GM21825 (cell line): ENCODE measurements around the gene OVOL2.
A peak's percentile ranks its signal among the peaks of the same experiment; 100 is the strongest.
"Not testable (repeated sequence)": the region's sequence is repeated elsewhere in the genome, so short reads cannot be mapped to it uniquely, and the experiment has no call there.

ENCODE experiments used
- ATAC-seq: cut with Tn5 transposase; IDR thresholded peaks from one replicate; pipeline ENCODE4 v1.9.1; 2021; ENCODE audit warnings: mild to moderate bottlenecking, moderate library complexity; ENCODE audit not compliant: unreplicated experiment

OVOL2 gene

DNA sequence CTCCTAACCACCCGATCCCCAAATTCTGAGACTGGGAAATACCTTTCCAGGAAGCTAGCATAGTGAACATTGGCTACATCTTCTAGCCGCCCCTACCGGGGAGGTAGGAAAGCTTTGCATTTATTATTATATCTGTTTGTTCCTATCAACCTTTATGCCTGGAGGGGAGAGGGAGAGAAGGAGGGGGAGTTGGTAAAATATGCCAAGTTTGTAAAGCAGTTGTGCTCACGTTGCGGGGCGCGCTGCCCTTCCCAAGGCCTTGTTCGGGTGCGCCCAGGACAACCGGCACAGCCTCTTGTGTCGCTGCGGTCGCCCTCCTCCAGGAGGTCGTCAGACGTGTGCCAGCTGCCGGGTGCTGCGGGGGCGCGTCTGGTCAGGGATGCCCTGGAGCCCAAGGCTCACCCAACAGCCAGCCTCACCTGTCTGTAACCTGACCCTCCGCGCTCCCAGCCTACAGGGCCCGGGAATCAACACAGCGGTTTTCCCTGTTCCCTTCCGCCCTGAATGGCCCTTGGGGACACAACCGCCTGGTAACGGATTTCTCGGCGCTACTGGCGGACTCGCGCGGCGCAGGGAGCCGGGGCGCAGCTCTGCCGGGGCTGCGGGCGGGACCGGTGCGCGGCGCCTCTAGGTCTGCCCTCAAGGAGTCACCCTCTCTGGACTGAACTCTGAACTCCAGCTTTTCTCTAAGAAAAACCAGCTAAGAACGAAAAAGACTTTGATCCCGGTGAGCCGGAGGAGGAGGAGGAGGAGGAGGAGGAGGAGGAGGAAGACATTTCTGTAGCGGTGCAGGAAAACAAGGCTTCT, 1.1 kb upstream of the OVOL2 start:
- ATAC-seq, result no peak

DNA sequence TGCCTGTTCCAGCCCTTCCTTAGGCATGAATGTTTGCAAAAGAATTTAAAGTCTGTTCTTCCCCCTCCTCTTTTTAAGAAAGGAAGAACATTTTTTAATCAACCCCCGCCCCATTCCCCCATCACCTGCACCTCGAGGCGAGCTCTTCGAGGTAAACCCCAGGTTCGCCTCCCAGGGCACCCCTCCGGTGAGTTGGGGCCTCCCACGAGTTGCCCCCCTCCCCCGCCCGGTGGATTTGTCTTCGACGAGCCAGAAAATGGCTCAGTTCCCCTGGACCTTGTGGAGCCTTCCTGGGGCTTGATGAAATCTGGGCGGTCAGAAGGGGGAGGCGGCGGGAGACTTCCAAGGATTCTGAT, 256 bp upstream of the OVOL2 start:
- no peak for ATAC-seq

DNA sequence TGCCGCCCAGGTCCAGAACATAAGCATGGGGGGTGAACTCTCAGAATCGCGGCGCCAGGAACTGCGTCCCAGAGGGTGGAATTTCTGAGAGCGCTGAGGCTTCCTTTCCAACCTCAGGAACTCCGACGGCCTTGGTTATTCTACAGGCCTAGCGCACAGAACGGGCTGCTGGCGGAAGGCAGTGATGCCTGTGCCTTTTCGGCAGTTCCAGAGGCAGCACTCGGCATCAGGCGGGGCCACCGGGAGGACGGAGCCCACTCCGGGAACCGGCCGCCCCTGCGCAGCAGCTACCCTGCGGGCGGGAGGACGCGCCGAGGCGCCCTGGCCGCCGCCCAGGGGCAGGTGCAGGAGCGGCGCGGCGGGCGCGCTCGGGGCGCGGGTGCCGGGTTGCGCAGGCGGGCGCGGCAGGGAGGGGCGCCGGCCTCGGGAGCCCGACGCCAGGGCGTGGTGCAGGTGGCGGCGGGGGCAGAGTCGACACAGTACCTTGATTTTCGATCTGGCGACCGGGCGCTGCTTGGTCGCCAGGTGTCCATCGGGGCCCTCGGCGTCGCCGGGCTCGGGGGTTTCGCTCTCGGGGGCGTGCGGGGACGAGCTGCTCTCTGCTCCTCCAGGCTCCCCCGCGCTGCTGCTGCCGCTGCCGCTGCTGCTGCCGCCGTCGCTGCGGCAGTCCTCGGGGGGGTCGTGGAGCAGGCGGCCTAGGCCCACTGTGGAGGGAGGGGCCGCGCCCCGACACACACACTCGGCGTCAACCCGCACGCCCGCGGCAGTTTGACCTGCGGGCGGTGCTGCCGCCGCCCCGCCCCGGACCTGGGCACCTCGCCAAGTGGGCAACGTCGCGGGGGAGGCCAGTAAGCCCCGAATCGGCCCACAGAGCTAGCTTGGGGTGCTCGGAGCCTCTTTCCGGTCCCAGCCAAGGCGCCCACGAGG, 1.3 kb downstream of the OVOL2 start:
- no peak for ATAC-seq

DNA sequence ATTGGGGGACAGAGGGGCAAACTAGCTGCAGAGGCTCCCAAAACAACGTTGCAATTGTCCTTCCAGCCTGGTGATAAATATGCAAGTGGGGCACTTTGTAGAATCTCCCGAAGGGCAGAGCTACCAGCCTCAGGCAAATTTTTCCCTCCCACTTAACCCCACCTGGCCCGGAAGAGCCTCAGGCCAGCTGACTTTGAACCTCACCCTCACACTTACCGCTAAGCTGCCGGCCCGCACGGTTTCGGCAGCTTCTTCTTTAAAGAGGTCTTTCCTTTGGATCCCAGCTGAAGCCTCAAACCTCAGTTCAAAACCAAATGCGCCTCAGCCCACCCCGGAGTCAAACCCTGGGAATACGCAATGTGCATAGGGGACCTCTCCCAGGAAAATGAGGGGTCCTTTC, 2.5 kb downstream of the OVOL2 start:
- ATAC-seq, result no peak

DNA sequence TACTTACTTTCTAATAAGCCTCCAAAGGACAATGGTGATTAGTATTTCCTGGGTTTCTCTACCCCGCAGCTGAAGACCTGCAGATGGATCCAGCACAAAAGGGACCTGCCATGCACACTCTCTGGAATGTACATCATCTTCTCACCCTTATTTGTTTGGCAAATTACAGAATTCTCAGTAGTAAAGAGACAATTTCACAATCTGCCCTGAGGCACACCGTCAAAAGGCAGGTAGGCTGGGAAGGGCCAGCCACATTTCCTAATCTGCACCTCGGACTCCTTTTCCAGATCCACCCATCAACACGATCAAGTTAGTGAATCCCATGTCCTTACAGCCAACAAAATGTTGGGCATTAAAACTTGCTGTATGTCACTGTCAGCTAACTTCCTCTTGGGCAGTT, 4.9 kb downstream of the OVOL2 start:
- no peak for ATAC-seq

DNA sequence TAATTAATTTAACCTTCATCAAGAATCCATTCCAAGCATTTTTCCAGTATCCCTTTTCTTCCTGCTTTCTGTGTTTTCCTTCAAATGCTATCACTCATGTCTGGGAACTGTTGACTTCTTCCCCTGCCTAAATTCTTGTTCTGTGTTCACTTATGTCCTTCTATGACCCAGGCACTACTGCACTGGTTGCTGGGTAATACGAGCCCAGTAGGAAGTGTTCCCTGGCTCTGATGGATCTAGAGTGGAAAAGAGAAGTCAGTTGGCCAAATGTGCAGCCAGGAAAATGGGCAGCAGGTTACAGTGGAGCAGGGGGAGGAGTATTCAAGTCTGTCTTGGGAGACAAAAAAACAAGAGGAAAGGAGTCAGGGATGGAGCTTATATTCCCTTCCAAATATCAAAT, 7.1 kb downstream of the OVOL2 start:
- no peak for ATAC-seq

DNA sequence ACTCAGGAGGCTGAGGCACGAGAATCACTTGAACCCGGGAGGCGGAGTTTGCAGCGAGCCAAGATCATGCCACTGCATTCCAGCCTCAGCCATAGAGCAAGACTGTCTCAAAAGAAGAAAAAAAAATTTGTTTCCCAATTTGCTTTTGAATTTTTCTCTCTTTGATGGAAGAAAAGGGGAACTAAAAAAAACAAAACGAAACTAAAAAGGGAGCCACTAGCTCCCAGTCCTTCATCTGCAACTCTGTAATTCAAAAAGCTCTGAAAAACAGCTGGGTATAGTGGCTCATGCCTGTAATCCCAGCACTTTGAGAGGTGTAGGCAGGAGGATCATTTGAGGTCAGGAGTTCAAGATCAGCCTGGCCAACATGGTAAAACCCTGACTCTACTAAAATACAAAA, 9.5 kb downstream of the OVOL2 start:
- ATAC-seq, result no peak

DNA sequence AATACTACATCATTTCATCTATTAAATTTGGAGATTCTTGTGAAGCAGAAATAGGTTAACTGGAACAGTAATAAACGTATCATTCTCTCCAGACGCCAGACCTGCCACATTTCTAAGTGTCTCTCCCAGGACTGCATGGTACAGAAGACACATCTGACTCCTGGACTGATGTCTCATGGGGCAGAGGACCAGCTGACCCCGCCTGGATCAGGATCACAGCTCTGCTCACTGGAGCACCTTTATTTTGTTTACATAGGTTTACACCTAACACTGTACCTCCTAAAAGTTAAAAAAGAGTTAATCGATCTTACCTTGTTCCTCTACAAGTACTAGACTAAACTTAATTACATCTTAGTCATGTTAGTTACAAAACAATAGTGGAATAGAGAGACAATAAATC, 11.2 kb downstream of the OVOL2 start:
- ATAC-seq, result no peak

DNA sequence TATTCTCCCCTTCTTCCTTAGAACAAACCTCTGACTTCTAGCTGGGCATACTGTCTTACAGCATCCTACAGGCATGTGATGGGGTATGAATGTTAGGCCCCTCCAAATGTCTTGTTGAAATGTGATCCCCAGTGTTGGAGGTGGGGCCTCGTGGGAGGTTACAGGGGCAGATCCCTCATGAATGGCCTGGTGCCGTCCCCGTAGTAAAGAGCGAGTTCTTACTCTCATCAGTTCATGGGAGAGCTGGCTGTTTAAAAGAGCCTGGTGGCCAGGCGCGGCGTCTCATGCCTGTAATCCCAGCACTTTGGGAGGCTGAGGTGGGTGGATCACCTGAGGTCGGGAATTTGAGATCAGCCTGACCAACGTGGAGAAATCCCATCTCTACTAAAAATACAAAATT, 15.5 kb downstream of the OVOL2 start:
- ATAC-seq, result no peak

DNA sequence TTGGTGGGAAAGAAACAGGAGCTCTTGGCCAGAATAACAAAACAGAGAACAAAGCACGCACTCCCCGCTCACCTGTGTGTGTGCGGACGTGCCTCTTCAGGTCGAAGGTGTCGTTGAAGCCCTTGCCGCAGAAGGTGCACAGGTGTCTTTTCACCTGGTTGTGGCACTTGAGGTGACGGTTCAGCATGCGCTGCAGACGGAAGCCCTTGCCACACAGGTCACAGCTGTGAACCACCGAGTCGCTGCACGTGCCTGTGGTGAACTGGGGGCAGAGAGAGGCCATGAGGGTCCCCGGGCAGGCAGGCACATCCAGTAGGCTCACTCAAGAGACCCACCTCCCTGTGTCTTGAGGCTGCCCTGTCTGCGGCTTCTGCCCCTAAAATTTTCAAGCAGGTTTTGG, 16.3 kb downstream of the OVOL2 start:
- no peak for ATAC-seq

DNA sequence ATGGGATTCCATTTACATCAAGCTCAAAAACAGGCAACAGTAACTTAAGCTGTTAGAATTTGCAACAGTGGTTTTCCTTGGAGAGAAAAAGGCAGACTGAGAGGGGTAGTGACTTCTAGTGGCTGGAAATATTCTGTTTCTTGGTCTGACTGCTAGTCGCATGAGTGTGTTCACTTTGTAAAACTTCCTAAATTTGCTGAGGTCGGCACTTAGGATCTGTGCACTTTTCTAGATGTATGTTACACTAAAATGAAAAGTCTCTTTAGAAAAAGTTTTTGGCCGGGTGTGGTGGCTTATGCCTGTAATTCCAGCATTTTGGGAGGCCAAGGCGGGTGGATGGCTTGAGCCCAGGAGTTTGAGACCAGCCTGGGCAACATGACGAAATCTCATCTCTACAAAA, 18.7 kb downstream of the OVOL2 start:
- no peak for ATAC-seq

DNA sequence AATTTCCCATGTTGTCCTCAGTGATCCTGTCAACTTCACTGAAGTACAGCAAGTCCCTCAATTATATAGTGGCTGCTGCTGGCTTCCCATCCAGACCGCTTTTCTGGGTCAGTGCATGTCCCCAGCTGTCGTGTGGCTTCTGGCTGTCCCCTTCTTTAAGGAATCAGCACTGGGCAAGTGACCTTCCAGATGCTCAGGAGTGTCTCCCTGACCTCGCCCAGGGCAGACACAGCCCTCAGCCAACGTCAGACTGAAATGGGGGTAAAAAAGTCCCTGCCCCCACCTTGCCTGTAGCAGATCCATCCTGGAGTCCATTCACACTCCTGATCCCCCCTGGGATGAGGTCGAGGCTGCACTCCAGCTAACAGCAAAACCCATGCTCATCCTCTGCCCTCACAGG, 23.7 kb downstream of the OVOL2 start:
- no peak for ATAC-seq

DNA sequence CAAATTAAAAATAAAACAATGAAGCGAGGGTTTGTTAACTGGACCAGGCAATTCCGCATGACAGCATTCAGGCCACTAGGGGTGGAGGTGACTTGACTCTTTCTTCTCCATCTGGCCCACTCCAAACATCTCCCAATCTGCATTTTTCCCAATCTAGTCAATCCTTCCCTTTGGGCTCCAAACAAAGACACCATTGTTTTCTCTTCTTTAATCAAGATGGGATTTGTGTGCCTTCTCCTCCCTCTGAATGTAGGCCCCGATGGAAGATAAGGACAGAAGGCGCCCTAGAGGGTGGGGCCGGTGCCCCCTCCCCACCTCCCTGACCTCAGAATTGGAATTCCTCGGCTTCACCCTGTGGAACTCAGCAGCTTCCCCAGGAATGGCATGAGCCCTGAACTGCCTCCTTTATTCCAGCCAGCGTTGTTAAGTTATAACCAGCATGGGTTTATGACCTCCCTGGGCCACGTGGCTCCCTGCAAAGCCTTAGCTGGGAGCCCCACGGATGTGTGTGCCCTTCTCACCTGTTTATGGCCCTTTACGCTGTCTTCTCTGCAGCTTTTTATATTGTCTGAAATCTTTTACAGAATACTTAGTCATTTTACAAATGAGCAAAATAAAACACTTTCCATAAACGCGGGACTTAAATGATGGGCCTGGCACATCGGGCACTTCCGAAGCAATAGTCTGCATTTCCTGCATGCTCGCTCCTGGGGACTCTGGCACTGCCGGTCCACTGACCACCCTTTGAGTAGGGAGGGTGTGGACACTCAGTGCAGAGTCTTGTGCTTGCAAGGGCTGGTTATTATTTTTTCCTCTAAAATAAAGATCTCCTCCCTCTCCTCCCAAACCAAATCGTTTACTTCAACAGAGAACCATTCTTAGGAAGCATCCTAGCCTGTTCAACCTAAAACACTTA, 24.5 kb downstream of the OVOL2 start:
- ATAC-seq, result no peak

DNA sequence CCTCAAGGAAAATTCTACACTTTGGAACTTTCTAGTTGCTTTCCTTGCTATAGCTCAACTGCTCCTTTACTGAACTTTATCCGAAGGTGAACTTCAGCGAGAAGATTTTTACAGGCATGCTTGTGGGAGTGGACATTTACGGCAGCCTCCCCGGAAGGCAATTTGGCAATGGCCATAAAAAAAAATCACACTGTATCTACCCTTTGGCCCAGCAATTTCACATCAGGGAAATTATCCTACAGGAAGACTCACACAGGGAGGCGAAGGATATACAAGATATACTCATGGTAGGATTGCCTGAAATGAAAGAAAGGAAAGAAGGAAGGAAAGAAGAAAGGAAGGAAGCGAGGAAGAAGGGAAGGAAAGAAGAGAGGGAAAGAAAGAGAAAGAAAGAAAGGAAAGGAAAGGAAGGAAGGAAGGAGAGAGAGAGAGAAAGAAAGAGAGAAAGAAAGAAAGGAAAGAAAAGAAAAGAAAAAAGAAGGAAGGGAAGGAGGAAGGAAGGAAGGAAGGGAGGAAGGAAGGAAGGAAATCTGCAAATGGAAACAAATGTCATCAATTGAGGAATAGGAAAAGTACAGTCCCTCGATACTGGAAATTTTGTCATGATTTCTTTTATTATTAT, 25.7 kb downstream of the OVOL2 start:
- ATAC-seq, result no peak

DNA sequence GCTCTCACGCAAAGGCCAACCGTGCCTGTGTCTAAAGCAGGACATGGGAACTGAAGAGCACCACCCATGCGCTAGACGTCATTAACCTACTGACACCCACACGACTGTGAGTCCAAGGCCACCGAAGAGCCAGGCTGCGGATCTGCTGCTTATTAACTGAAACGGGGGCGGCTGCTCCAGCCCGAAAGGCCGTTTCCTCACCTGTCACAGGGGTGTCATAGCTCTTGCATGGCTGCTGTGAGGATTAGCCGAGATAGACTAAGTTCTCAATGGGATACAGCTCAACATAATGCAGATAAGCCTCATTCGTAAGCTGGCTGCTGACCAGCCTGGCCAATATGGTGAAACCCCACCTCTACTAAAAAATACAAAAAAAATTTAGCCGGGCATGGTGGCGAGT, 26.7 kb downstream of the OVOL2 start:
- ATAC-seq, result no peak

DNA sequence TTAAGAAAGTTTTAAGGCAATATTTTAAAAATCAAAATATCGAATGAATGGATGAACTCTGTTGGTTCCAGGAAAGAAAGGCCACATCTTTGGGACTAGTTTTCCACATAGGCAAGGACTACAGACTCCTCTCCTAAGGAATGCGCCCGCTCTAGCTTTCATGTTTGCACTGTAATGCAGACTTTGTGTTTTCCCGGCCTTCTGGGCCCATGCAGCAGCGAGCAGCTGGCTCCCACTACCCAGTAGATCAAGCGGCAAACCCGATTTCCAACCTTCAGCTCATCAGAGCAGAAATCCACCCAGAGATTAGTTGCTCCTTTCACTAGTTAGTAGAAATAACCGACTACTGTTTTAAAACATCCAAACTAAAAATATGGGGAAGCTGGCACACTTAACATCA, 27.7 kb downstream of the OVOL2 start:
- ATAC-seq, result no peak

DNA sequence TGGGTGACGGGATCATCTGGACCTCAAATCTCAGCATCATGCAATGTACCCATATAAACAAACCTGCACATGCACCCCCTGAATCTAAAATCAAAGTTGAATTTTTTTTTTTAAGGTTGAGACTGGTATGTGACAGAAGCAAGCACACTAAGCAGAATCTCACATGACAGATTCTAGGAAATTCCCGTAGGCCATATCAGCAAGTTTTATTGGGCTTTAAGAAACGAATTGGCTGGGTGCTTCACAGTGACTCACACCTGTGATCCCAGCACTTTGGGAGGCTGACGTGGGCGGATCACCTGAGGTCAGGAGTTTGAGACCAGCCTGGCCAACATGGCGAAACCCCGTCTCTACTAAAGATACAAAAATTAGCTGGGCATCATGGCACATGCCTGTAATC, 30.7 kb downstream of the OVOL2 start:
- ATAC-seq, result not testable (repeated sequence)

DNA sequence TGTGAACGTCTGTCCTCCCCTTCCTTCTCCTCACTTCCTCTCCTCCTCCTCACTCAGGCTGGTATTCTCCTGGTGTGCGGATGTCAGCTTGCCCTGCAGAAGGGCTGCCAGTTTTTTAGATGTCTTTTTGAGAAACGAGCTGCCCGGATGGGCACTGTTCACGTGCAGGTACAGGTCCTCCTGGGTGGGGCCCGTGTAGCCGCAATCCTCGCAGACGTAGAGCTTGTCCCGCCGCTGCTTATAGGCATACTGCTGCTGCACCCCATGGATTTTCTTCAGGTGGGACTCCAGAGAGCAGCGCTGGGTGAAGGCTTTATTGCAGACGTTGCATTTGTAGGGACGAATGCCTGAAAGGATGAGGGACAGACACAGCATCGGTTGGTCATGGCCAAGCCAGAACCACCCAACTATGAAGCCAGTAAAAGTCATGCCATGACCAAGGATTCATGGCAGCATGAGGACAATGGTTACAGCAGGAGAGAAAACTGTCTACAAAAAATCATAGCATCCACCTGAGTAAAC, 33.0 kb downstream of the OVOL2 start:
- no peak for ATAC-seq

DNA sequence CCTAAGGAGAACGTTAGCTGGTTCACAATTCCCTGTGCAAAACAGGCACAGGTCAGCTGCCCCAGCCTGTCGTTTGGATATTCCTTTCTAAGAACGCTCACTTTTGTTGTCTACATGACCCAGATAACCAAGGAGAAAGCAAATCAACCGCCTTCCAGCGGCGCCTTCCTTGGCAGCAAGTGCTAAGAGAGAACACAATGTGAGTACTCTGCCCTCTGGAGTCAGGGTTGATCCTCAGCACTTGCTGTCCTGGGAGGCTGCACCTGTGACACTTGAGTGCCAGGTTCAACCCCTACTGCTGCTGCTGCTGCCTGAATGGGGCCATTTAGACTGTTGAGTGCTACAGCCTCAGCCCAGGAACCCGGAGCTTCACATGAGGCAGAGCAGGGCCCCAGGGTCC, 36.8 kb downstream of the OVOL2 start:
- no peak for ATAC-seq

DNA sequence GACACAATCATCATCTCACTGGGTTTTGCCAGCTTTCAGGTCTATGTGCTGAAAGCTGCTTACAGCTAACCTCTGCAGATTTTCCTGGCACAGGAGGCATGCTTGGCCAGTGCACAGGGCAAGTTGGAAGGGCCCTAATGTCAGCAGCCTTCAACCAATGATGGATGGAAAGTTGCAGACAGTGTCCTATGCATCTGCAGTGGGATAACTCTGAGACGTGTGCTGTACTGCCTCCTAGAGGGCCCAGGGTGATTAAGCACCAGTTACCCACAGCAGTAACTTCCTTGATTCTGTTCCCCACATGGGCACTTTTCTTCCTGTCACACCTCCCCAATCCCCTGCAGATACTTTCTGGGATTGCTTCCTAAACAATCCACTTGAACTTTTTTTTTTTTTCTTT, 38.6 kb downstream of the OVOL2 start:
- ATAC-seq, result peak; percentile 68

DNA sequence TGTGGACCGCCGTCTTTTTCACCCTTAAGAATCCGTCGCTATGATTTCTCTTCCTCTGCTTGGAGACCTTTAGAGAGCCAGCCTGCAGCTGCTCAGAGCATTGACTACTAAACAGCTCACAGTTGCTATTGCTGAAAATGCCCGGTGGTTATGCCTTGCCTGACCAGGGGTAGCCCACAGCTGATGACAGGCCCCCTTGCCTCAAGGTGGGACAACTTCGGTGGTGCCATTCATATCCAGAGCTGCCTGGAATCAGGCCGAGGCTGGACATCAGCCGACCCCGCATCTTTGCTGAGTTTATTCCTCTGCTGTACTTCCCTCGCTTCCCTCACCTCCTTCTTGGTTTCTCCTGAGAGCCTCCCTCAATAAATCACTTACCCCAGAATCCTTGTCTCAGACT, 39.6 kb downstream of the OVOL2 start:
- ATAC-seq, result no peak
